Small intestine (tissue), 7 donors: ENCODE measurements around the gene EPB41L2. TPM values are rescaled to one million over a fixed set of nuclear protein-coding genes. Genes with fewer than 3 reads are reported as not detected.
"Not testable (repeated sequence)": the region's sequence is repeated elsewhere in the genome, so short reads cannot be mapped to it uniquely, and the experiment has no call there.

Experiments used
- DNase-seq, 2 donors: peaks; one replicate each; pipeline versions ENCODE4 v3.0.0 to v3.0.0-alpha.2; 2013
- FAIRE-seq: peaks from 2 replicates; lab custom pipeline; 2012; peaks lifted over from hg19 to GRCh38; lab: Jason Lieb, UNC
- H3K27ac ChIP-seq, 3 donors: one replicate each; pipeline ENCODE4 v1.5.1; 2013; ENCODE audit warnings: low read length in 2 of 3, mild to moderate bottlenecking in 2 of 3, control low read depth in 1 of 3, inconsistent platforms in 1 of 3, low read depth in 1 of 3, moderate library complexity in 1 of 3
- H3K27me3 ChIP-seq, 3 donors: one replicate each; pipeline ENCODE4 v1.6.1; 2013; ENCODE audit warnings: low read length in 3 of 3, inconsistent platforms in 1 of 3; ENCODE audit not compliant: control insufficient read depth in 3 of 3, insufficient read depth in 3 of 3
- H3K36me3 ChIP-seq, 3 donors: one replicate each; pipeline ENCODE4 v1.6.1; 2013; ENCODE audit warnings: low read length in 3 of 3, inconsistent platforms in 1 of 3, low read depth in 1 of 3, mild to moderate bottlenecking in 1 of 3, moderate library complexity in 1 of 3; ENCODE audit not compliant: control insufficient read depth in 3 of 3, insufficient read depth in 2 of 3
- H3K4me1 ChIP-seq, 3 donors: one replicate each; pipeline ENCODE4 v1.6.1; 2013; ENCODE audit warnings: low read length in 2 of 3, inconsistent platforms in 1 of 3, low read depth in 1 of 3, mild to moderate bottlenecking in 1 of 3, moderate library complexity in 1 of 3; ENCODE audit not compliant: control insufficient read depth in 3 of 3, insufficient read depth in 2 of 3
- H3K4me3 ChIP-seq, 3 donors: one replicate each; pipeline ENCODE4 v1.5.1; 2013; ENCODE audit warnings: low read length in 3 of 3, control low read depth in 1 of 3, inconsistent platforms in 1 of 3, low read depth in 1 of 3, mild to moderate bottlenecking in 1 of 3, moderate library complexity in 1 of 3
- H3K9me3 ChIP-seq, 2 donors: one replicate each; pipeline ENCODE4 v1.6.1; 2013; ENCODE audit warnings: low read depth in 1 of 2, low read length in 1 of 2; ENCODE audit not compliant: control insufficient read depth in 2 of 2, insufficient read depth in 1 of 2
- WGBS, 3 donors: extraction: QIAGEN DNeasy Blood & Tissue Kit; methylation state at CpG; one replicate each; pipeline ENCODE4 v1.1.7; 2013; 5-methylcytosine and 5-hydroxymethylcytosine counted together
- polyA plus RNA-seq, 4 donors: library from polyadenylated mRNA; stranded (reverse) in 3 of 4; unstranded in 1 of 4; fragments of 200-250 nt in 3 of 4; fragments of 120-200 nt in 1 of 4; gene quantifications; one replicate each; pipeline versions ENCODE4 v1.2.1 to v1.2.3, GENCODE V29; 2013
- donor health status: healthy with polysubstance abuse.
- donor health status: control.
- donor health status: control.
- donor health status: Bipolar disorder and iron deficiency.
- donor health status: healthy.

The EPB41L2 gene
- polyA plus RNA-seq, 4 donors = 14.8 to 63.0 (median 31.1) TPM

DNA sequence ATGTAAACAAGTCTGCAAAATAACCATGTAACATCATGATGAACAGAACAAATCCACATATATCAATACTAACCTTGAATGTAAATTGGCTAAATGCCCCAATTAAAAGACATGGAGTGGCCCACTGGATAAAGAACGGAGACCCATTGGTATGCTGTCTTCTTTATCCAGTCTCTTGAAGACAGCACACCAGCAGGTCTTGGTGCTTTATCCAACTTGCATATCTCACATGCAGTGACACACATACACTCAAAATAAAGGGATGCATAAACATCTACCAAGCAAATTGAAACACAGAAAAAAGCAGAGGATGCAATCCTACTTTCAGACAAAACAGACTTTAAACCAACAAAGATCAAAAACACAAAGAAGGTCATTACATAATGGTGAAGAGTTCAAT lies 30.3 kb upstream of the EPB41L2 start:
- Histone ChIP-seq H3K9me3 (peaks cover 0 to 9% of the 10 kb centered on the region in 2 donors), H3K4me3 (no peak overlapping the region), H3K27ac (no peak overlapping the region), H3K4me1 (no peaks in the 10 kb centered on the region), H3K27me3 (no peaks in the 10 kb centered on the region), H3K36me3 (no peaks in the 10 kb centered on the region)
- 95 to 100% (median 96%) methylated on average over 1 of the region's 1 CpG for WGBS, 3 donors
- FAIRE-seq (no peak), DNase-seq (no peak)

DNA sequence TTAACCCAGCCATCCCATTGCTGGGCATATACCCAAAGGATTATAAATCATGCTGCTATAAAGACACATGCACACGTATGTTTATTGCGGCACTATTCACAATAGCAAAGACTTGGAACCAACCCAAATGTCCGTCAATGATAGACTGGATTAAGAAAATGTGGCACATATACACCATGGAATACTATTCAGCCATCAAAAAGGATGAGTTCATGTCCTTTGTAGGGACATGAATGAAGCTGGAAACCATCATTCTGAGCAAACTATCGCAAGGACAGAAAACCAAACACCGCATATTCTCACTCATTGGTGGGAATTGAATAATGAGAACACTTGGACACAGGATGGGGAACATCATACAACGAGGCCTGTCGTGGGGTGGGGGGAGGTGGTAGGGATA lies 28.9 kb upstream of the EPB41L2 start:
- not testable (repeated sequence) for H3K4me1 ChIP-seq, H3K27me3 ChIP-seq, H3K27ac ChIP-seq, H3K36me3 ChIP-seq, FAIRE-seq, H3K4me3 ChIP-seq, DNase-seq, H3K9me3 ChIP-seq
- WGBS, 3 donors = 85 to 94% (median 86%) methylated on average over 5 to 7 of the region's 7 CpGs

- H3K27ac ChIP-seq, DNase-seq, H3K4me1 ChIP-seq, FAIRE-seq, H3K27me3 ChIP-seq, H3K4me3 ChIP-seq, H3K36me3 ChIP-seq: not testable (repeated sequence)
- 70 to 92% (median 78%) methylated on average over 3 of the region's 3 CpGs for WGBS, 3 donors
- H3K9me3 ChIP-seq = peaks cover 0 to 14% of the 10 kb centered on the region in 2 donors
These were observed 27.3 kb upstream of the EPB41L2 start for GRCh38 chr6:131090339-131090738.

DNA sequence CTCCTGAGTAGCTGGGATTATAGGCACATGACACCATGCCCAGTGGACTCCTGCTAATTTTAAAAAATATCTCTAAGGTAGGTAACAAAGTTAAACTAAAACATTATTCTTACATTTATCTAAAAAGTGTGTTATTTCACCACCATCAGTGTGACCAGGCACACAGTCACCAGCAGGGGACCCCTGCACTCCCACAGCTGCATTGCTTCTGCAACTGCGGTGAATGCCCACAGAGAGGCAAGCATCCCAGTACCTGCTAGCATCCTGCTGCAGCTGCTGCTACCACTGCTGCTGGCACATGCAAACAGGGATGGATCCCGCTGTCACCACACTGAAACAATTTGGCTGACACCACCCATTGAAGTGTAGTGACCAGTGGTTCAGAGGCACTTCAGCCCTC lies 21.9 kb upstream of the EPB41L2 start:
- WGBS, 3 donors = 93 to 97% (median 96%) methylated on average over 2 of the region's 2 CpGs
- no peaks in the 10 kb centered on the region for H3K27me3 ChIP-seq
- no peaks in the 10 kb centered on the region for H3K4me1 ChIP-seq
- H3K4me3 ChIP-seq = no peak overlapping the region
- FAIRE-seq = no peak
- peaks cover 0 to 6% of the 10 kb centered on the region in 2 donors for H3K9me3 ChIP-seq
- no peaks in the 10 kb centered on the region for H3K36me3 ChIP-seq
- no peak overlapping the region for H3K27ac ChIP-seq
- DNase-seq = no peak

DNA sequence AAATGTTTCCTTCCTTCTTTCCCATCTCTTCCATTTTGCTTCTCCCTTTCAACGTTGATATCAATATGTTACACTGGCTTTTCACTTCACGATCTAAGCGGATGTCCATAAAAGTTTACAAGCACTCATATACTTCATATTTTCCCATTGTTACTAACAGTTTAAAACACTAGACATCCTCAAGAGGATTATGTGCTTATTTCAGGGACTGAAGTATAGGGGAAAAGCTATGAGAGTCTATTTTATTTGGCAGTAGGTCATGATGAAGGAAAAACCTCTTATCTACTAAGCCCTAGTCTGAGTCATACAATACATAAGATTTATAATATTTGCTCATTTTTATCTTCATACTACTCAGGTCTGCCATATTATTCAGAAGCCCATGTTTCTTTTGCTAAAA lies 20.6 kb upstream of the EPB41L2 start:
- WGBS, 3 donors = 57 to 61% (median 61%) methylated on average over 3 of the region's 3 CpGs

GRCh38 chr6:131082335-131082734 lies 19.3 kb upstream of the EPB41L2 start:
- Histone ChIP-seq H3K4me3 (no peak overlapping the region), H3K9me3 (peaks cover 0 to 6% of the 10 kb centered on the region in 2 donors), H3K4me1 (no peaks in the 10 kb centered on the region), H3K36me3 (no peaks in the 10 kb centered on the region), H3K27me3 (no peaks in the 10 kb centered on the region), H3K27ac (no peak overlapping the region)
- 0 to 41% (median 19%) methylated on average over 1 of the region's 1 CpG for WGBS, 3 donors
- FAIRE-seq (no peak), DNase-seq (peak; percentile 21 to 61)

More for the DNA sequence above, 20.6 kb upstream of the EPB41L2 start:
- FAIRE-seq (no peak), DNase-seq (peak in 1 of 2 donors; percentile 9)
- Histone ChIP-seq H3K27ac (no peak overlapping the region), H3K4me1 (no peaks in the 10 kb centered on the region), H3K27me3 (no peaks in the 10 kb centered on the region), H3K9me3 (peaks cover 0 to 6% of the 10 kb centered on the region in 2 donors), H3K36me3 (no peaks in the 10 kb centered on the region), H3K4me3 (no peak overlapping the region)

- H3K36me3 ChIP-seq = no peaks in the 10 kb centered on the region
- H3K9me3 ChIP-seq = no peaks in the 10 kb centered on the region
- H3K27me3 ChIP-seq = no peaks in the 10 kb centered on the region
- H3K27ac ChIP-seq = no peak overlapping the region
- FAIRE-seq (no peak), DNase-seq (no peak)
- 93 to 96% (median 94%) methylated on average over 6 of the region's 6 CpGs for WGBS, 3 donors
- H3K4me1 ChIP-seq = no peaks in the 10 kb centered on the region
- no peak overlapping the region for H3K4me3 ChIP-seq
These were observed 17.0 kb upstream of the EPB41L2 start for GRCh38 chr6:131080084-131080483.

DNA sequence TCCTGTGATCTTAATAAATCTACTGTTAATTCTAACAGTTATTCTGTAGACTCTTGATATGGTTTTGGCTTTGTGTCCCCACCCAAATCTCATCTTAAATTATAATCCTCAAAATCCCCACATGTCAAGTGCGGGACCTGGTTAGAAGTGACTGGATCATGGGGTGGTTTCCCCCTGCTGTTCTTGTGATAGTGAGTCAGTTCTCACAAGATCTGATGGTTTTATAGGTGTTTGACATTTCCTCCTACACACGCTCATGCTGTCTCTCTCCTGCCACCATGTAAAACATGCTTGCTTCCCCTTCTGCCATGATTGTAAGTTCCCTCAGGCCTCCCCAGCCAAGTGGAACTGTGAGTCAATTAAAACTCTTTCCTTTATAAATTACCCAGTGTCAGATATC lies 10.5 kb upstream of the EPB41L2 start:
- FAIRE-seq = no peak
- no peak overlapping the region for H3K27ac ChIP-seq
- H3K4me3 ChIP-seq = no peak overlapping the region
- no peaks in the 10 kb centered on the region for H3K9me3 ChIP-seq
- DNase-seq = no peak
- no peaks in the 10 kb centered on the region for H3K27me3 ChIP-seq
- H3K4me1 ChIP-seq = no peaks in the 10 kb centered on the region
- no peaks in the 10 kb centered on the region for H3K36me3 ChIP-seq
- 79 to 89% (median 88%) methylated on average over 2 of the region's 2 CpGs for WGBS, 3 donors

DNA sequence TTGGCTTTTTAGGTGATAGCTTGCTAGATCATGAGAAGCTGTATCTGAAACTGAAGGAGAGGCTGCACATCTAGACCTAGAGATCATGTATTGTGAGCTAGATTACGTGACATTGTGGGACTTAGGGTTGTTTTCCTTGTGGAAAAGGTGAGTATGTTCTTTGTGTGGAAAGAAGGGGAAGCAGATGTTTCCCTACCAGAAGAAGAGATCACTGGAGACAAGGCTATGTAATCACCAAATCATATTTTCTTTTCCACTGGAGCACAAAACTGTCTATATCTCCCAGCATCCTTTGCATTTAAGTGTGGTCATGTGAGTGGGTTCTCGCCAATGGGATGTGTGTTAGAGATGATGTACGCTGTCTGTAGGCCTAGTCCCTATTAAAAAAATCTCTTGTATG lies 7.0 kb upstream of the EPB41L2 start:
- no peak for FAIRE-seq
- no peaks in the 10 kb centered on the region for H3K27me3 ChIP-seq
- peaks cover 0 to 10% (median 0%) of the 10 kb centered on the region in 3 donors for H3K4me1 ChIP-seq
- H3K9me3 ChIP-seq = no peaks in the 10 kb centered on the region
- DNase-seq = no peak
- H3K36me3 ChIP-seq = no peaks in the 10 kb centered on the region
- no peak overlapping the region for H3K27ac ChIP-seq
- H3K4me3 ChIP-seq = no peak overlapping the region
- WGBS, 3 donors = 92 to 95% (median 92%) methylated on average over 3 of the region's 3 CpGs
